GM21526 (cell line): ENCODE data around the gene RELB.

Source experiments
- ATAC-seq: cut with Tn5 transposase; IDR thresholded peaks from one replicate; pipeline ENCODE4 v1.9.1; 2021; ENCODE audit warnings: moderate library complexity; ENCODE audit not compliant: unreplicated experiment, low FRiP score

Gene RELB

GRCh38 chr19:45050036-45050435, 48.8 kb downstream of the RELB start:
- ATAC-seq: no peak

- ATAC-seq: no peak
These were observed 50.8 kb downstream of the RELB start for GRCh38 chr19:45051929-45052579.

GRCh38 chr19:45056831-45057230, 55.6 kb downstream of the RELB start:
- no peak for ATAC-seq

- no peak for ATAC-seq
These were observed 56.2 kb downstream of the RELB start for GRCh38 chr19:45057444-45057843.

GRCh38 chr19:45058622-45059159, 57.4 kb downstream of the RELB start:
- ATAC-seq: no peak

GRCh38 chr19:45059258-45059965, 58.1 kb downstream of the RELB start:
- ATAC-seq: no peak

GRCh38 chr19:45061965-45062364, 60.7 kb downstream of the RELB start:
- no peak for ATAC-seq

- ATAC-seq: no peak
These were observed 62.9 kb downstream of the RELB start for GRCh38 chr19:45063851-45064801.

- no peak for ATAC-seq
These were observed 65.8 kb downstream of the RELB start for GRCh38 chr19:45066921-45067661.

GRCh38 chr19:45068041-45068440, 66.8 kb downstream of the RELB start:
- no peak for ATAC-seq

GRCh38 chr19:45069056-45069455, 67.8 kb downstream of the RELB start:
- no peak for ATAC-seq

GRCh38 chr19:45070214-45070613, 69.0 kb downstream of the RELB start:
- ATAC-seq: no peak

- no peak for ATAC-seq
These were observed 69.7 kb downstream of the RELB start for GRCh38 chr19:45070861-45071544.

GRCh38 chr19:45071545-45071938, 70.3 kb downstream of the RELB start:
- no peak for ATAC-seq

- no peak for ATAC-seq
These were observed 70.9 kb downstream of the RELB start for GRCh38 chr19:45071969-45072790.

GRCh38 chr19:45074744-45075300, 73.6 kb downstream of the RELB start:
- no peak for ATAC-seq

GRCh38 chr19:45075301-45076028, 74.2 kb downstream of the RELB start:
- peak; percentile 42 for ATAC-seq
